ENCODE results near the gene CAPN15.
"Not testable (repeated sequence)": the region's sequence is repeated elsewhere in the genome, so short reads cannot be mapped to it uniquely, and the experiment has no call there.

Gene CAPN15

DNA sequence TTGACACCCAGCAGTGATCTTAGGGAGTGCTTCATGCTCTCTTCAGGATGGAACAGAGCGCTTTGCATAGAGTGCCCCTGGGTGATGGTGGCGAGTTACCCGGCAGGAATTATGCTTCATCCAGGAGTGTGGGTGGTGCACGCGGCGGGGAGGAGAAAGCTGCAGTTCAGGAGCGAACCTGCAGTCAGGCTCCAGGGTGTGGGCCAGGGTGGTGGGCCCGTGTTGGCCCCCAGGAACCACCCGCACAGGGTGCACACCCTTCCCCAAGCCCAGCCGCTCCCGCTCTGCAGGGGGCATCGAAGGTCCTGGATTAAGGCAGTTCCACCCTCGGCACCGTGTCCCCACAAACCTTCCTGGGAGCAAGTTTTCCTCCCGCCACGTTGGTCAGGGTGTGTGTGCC, 66.3 kb downstream of the CAPN15 start:
- TF ChIP-seq, protein P1, sequence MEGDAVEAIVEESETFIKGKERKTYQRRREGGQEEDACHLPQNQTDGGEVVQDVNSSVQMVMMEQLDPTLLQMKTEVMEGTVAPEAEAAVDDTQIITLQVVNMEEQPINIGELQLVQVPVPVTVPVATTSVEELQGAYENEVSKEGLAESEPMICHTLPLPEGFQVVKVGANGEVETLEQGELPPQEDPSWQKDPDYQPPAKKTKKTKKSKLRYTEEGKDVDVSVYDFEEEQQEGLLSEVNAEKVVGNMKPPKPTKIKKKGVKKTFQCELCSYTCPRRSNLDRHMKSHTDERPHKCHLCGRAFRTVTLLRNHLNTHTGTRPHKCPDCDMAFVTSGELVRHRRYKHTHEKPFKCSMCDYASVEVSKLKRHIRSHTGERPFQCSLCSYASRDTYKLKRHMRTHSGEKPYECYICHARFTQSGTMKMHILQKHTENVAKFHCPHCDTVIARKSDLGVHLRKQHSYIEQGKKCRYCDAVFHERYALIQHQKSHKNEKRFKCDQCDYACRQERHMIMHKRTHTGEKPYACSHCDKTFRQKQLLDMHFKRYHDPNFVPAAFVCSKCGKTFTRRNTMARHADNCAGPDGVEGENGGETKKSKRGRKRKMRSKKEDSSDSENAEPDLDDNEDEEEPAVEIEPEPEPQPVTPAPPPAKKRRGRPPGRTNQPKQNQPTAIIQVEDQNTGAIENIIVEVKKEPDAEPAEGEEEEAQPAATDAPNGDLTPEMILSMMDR (IDR thresholded peaks at IDR 0.05; ENCODE audit: extremely low read depth, insufficient read depth, missing control alignments), result no peak
- in situ Hi-C loops (cut with MboI; ENCODE audit: low pct_unique_long_range_greater_than_20kb, low sequenced_read_pairs, unreplicated experiment), result no loop called here
- DNase-seq (ENCODE audit: low spot score), result no peak

DNA sequence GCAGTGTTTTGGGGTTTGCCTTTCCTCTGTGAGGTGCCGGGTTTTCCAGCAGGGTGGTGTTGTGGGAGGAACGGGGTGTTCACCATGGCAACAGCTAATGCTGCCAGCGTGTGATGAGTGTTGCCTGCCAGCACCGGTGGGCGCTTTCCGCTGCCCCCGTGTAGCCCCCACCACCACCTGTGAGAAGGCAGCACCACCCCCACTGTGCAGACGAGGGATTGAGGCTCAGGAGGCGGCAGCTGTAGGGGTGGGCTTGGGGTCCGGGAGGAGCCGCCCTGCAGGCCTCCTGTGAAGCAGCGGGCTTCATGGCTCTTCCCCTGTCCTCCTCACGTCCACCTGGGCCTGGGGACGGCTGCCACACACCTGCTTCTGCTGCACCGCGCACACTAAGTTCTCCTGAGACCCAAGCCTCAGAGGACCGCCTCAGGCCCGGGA, 67.6 kb downstream of the CAPN15 start:
- DNase-seq (ENCODE audit: low spot score), result no peak
- in situ Hi-C loops (cut with MboI; ENCODE audit: low pct_unique_long_range_greater_than_20kb, low sequenced_read_pairs, unreplicated experiment), result no loop called here
- TF ChIP-seq, protein P1 (IDR thresholded peaks at IDR 0.05; ENCODE audit: extremely low read depth, insufficient read depth, missing control alignments), result no peak

DNA sequence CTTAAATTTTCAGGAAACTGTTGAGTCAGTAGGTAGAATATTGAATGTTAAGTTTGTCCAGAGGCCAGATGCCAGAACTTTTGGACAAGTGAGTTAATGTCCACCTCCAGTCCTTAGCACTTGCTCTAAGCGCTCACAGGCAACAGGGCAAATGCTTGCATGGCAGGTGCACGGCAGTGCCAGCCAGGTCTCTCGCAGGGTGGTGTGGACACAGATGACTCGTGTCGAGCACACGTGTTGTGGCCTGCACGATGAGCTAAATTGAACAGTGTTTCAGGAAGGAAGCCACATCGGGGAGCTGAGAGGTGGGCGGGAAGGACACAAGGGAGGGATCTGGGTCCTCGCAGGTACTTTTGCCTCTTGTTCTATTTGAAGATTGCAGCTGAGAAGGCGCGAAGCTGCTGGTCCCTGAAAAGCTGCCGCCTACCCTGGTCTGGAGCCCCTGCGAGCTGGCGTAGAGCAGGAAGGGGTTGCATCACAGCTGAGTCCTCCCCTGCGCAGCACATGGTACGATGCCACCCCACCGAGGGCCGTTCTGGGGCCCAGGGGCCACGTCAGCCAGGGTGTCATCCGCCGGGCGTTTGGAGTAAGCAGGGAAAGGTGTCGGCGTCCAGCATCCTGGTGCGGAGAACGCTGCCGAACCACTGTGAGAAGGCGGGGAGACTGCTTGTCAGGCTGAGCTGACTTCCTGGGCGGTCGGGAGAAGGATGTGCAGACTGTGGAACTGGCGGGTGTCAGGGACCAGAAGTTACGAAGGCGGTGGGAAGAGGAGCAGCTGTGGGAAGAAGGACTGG, 68.6 kb downstream of the CAPN15 start:
- in situ Hi-C loops (cut with MboI; ENCODE audit: low pct_unique_long_range_greater_than_20kb, low sequenced_read_pairs, unreplicated experiment), result no loop called here
- no peak for DNase-seq (ENCODE audit: low spot score)
- TF ChIP-seq, protein P1 (IDR thresholded peaks at IDR 0.05; ENCODE audit: extremely low read depth, insufficient read depth, missing control alignments), result no peak

DNA sequence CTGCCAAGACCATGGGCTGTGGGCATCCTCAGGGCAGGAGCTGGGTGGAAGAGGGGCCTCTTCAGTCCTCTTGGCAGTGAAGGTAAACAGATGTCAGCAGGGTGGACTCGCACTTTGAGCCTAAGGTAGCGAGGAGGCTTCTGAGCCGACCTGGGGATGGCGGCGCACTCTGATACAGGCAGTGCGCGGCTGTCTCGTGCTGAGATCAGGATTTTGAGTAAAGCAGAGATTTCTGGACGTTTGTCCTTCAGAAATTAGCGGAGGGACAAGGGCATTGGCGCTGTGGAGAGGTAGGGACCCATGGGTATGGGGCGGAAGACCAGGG, 69.2 kb downstream of the CAPN15 start:
- in situ Hi-C loops (cut with MboI; ENCODE audit: low pct_unique_long_range_greater_than_20kb, low sequenced_read_pairs, unreplicated experiment), result no loop called here
- DNase-seq (ENCODE audit: low spot score), result no peak
- TF ChIP-seq, protein P1 (IDR thresholded peaks at IDR 0.05; ENCODE audit: extremely low read depth, insufficient read depth, missing control alignments), result no peak

DNA sequence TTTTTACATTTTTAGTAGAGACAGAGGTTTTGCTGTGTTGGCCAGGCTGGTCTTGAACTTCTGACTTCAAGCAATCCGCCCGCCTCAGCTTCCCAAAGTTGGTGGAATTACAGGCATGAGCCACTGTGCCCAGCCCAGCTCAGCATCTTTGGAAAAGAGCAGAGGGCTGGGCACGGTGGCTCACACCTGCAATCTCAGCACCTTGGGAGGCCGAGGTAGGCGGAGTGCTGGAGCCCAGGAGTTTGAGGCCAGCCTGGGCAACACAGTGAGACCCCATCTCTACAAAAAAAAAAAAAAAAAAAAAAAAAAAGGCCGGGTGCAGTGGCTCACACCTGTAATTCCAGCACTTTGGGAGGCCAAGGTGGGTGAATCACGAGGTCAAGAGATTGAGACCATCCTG, 70.1 kb downstream of the CAPN15 start:
- in situ Hi-C loops (cut with MboI; ENCODE audit: low pct_unique_long_range_greater_than_20kb, low sequenced_read_pairs, unreplicated experiment); DNase-seq (ENCODE audit: low spot score): not testable (repeated sequence)

DNA sequence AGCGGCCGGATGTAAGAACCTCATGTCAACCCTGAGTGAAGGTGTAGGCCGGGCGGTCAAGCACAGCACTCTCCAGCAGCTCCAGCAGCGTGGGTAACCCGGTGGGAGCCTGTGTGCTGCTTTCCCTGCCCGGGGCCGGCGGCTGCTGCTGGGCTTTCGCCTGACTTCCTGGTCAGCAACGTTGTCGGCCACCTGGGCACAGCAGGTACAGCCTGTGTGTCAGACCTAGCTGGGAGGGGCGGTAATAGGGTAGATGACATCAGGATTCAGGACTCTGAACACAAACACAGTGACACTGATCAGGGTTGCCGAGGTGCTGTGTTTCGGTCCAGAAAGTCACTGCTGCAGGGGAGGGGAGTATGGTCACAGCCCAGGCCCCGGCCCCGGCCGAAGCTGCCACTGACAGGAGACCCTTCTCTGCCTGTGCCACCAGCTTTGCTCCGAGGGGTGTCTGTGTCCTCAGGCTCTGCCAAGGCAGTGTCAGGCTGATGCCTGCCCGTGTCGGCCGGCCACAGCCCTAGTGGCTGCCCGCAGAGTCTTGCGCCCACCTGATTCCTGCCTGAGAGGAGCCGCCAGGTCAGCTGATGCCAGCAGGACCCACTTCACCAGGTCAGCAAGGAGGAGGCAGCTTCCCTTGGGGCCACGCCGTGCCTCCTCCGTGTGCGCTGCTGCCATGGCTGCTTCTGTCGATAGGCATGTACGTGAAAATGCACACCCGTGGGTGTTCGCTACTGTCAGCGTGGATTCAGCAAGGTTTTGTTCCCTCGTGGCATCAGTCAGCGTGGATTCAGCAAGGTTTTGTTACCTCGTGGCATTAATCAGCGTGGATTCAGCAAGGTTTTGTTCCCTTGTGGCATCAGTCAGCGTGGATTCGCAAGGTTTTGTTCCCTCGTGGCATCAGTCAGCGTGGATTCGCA, 71.6 kb downstream of the CAPN15 start:
- DNase-seq (ENCODE audit: low spot score), result no peak
- in situ Hi-C loops (cut with MboI; ENCODE audit: low pct_unique_long_range_greater_than_20kb, low sequenced_read_pairs, unreplicated experiment), result no loop called here
- TF ChIP-seq, protein P1 (IDR thresholded peaks at IDR 0.05; ENCODE audit: extremely low read depth, insufficient read depth, missing control alignments), result no peak

DNA sequence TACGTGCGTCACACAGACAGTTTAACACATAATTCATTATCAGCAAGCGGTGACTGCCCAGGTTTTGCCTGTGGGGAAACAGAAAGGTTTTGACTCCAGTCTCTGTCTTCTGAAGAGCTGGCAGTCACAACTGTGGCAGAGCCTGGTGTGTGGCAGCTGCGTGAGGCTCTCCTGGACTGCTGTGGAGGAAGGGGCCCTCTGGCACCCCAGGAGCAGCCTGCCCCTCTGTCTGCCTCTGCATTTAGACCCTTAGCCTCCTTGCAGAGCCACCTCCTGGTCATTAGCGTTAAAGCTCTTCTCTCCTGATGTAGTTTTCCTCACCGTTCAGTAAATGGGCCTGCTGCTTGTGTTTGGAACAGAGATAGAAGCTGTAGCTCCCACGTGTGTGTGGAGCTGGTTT, 73.3 kb downstream of the CAPN15 start:
- DNase-seq (ENCODE audit: low spot score), result no peak
- in situ Hi-C loops (cut with MboI; ENCODE audit: low pct_unique_long_range_greater_than_20kb, low sequenced_read_pairs, unreplicated experiment), result no loop called here
- TF ChIP-seq, protein P1 (IDR thresholded peaks at IDR 0.05; ENCODE audit: extremely low read depth, insufficient read depth, missing control alignments), result peak; percentile 29

All from GM13977 (cell line).